ENCODE results near the gene C1QTNF2.
A peak's percentile ranks its signal among the peaks of the same experiment; 100 is the strongest.

Gene C1QTNF2, protein sequence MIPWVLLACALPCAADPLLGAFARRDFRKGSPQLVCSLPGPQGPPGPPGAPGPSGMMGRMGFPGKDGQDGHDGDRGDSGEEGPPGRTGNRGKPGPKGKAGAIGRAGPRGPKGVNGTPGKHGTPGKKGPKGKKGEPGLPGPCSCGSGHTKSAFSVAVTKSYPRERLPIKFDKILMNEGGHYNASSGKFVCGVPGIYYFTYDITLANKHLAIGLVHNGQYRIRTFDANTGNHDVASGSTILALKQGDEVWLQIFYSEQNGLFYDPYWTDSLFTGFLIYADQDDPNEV

DNA sequence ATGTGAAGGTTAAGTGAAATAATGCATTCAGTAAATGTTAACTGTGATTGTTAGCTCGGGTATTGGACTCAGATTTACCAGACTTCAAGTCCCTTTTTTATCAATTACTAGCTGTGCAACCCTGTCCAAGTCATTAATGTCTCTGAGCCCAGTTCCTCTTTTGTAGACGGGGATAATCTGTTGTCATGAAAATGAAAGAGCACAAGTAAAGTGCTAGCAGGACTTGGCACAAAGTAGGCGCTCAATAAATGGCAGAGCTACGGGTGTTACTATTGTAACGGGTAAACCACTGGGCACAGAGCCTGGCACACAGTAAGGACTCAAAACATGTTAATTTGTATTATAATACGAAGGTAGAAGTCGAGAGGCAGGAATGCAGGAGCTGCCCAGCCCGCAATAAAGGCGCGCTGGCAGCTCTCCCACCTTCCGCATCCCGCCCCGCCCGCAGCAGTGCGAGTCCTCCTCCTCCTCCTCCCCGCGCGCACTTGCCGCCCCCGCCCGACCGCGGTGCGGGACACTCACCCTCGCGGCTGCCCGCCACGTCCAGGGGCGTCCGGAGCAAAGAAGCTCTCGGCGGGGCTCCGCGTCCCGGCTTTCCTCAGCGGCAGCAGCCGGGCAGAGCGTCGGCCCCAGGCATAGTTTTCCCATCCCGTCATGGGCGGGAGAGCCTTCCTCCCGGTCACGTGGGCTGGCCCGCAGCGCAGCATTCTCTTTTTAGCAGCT is at the start of gene C1QTNF2:
C1QTNF2 (minus strand) TSS at position 637 of the 723 bp plus-strand sequence. CDS start 15,615 bp downstream, outside the sequence.
- no peak for DNase-seq
- peaks cover 14% of the 10 kb centered on the region for H3K4me1 Mint-ChIP-seq (ENCODE audit: low read depth)
- peaks cover 82% of the 10 kb centered on the region for H3K27me3 Mint-ChIP-seq
- H3K27ac Mint-ChIP-seq, result no peak within 1 kb of the TSS
- H3K9me3 Mint-ChIP-seq, result no peaks in the 10 kb centered on the region
- H3K4me3 Mint-ChIP-seq, result peak within 1 kb of the TSS; percentile 55
- no peaks in the 10 kb centered on the region for H3K36me3 Mint-ChIP-seq (ENCODE audit: low read depth)

DNA sequence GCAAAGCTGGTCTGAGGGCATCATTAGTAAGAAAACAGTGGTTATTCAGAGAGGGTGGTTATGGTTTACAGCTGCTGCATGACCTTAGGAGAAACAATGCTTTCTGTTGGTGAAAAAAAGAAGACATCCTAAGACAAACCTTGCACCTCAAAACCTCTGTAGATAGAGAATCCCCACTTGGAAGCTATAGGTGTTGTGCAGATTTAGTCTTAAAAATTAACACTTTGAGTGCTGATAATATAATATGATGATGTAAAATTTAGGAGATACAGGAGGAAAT is 49.8 kb upstream of the C1QTNF2 start:
- H3K9me3 Mint-ChIP-seq, result no peaks in the 10 kb centered on the region
- peaks cover 79% of the 10 kb centered on the region for H3K4me1 Mint-ChIP-seq (ENCODE audit: low read depth)
- peak overlapping the region; percentile 95 for H3K4me3 Mint-ChIP-seq
- H3K36me3 Mint-ChIP-seq (ENCODE audit: low read depth), result peaks cover 55% of the 10 kb centered on the region
- no peaks in the 10 kb centered on the region for H3K27me3 Mint-ChIP-seq
- peak overlapping the region; percentile 97 for H3K27ac Mint-ChIP-seq
- DNase-seq, result no peak

DNA sequence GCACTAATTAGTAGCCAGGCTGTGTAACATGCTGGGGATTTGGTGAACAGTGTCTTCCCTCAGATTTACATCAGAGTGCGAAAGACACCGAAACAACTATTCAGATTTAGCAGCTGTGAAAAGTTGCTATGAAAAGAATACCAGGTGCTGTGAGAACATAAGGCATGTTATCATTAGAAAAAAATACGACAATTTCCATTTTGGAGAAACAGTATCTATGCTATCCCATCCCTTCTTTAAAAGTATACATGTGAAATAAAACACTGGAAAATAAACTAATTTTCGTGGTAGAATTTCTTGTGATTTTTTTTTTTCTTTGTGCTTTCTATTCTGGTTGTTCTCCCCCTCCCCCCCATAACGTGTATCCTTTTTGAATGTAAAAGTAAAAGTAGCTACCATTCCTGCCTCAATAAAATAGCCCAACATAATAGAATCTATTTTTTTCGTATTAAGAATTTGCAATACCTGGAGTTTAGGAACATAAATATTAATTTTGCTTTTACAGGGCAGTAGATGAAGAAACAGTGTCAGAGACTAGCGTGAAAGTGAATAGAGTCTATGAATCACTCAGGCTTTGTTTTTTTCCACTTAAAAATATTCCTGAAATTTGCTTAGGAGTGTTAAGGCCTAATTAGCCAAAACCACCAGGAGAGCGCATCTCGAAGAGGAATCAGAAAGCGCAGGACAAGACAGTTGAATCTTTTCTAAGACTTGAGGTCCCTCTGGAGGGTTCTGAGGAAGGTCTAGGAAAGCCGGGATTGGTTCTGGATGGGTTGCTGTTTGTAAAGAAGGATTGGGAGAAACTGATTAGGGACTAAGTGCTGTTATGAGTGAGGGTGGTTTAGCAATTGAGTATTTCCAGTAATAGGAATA is 49.3 kb upstream of the C1QTNF2 start:
- Mint-ChIP-seq H3K27ac (peak overlapping the region; percentile 97), H3K4me3 (peak overlapping the region; percentile 95), H3K4me1 (ENCODE audit: low read depth) (peaks cover 74% of the 10 kb centered on the region), H3K27me3 (no peaks in the 10 kb centered on the region), H3K36me3 (ENCODE audit: low read depth) (peaks cover 55% of the 10 kb centered on the region), H3K9me3 (no peaks in the 10 kb centered on the region)
- DNase-seq, result no peak

DNA sequence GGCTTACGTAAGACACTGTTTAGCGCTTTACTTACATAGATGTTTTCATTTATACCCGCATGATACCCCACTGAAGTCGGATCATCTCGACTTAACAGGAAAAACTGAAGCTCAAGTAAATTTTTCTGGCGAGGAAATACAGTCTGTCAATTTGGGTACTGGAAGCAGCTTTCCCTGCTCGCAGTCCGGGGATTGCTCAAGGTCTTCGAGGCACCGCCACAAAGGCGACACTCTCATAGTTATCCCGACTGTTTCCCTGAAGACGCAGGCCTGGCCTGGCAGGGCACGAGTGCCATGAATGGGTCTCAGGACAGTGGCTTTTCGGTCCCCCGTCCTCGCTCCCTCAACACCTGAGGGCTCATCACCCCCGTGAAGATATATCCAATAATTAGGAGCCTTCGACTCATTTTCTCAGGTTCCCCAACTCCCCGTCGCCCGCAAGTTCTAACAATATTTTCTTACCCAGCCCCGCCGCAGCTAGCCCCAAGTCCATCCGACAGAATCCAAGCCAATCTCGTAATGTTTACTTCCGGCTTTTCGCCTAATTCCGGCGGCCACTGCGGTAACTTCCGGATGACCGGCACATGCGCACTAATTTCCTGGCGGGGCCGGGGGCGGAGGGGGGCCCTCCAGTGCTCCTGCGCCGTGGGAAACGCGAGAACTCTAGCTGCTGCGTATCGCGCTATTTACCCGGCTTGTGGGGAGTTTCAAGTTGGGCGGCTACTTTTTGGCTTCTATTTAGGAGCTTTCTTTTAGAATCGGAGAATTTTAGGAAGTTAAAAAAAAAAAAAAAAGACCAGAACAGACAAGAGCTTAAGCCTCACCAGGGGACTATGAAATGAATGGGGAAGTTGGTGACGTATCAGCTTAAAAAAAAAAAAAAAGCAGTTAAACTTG is 48.4 kb upstream of the C1QTNF2 start, which contains the start of gene SLU7:
SLU7 (minus strand) TSS at position 521 of the 897 bp plus-strand sequence. CDS start 3,787 bp downstream, outside the sequence.
- Mint-ChIP-seq H3K9me3 (no peaks in the 10 kb centered on the region), H3K36me3 (ENCODE audit: low read depth) (peaks cover 50% of the 10 kb centered on the region), H3K4me3 (peak within 1 kb of the TSS; percentile 95), H3K27me3 (no peaks in the 10 kb centered on the region), H3K4me1 (ENCODE audit: low read depth) (peaks cover 65% of the 10 kb centered on the region), H3K27ac (peak within 1 kb of the TSS; percentile 97)
- DNase-seq, result peak; percentile 96

DNA sequence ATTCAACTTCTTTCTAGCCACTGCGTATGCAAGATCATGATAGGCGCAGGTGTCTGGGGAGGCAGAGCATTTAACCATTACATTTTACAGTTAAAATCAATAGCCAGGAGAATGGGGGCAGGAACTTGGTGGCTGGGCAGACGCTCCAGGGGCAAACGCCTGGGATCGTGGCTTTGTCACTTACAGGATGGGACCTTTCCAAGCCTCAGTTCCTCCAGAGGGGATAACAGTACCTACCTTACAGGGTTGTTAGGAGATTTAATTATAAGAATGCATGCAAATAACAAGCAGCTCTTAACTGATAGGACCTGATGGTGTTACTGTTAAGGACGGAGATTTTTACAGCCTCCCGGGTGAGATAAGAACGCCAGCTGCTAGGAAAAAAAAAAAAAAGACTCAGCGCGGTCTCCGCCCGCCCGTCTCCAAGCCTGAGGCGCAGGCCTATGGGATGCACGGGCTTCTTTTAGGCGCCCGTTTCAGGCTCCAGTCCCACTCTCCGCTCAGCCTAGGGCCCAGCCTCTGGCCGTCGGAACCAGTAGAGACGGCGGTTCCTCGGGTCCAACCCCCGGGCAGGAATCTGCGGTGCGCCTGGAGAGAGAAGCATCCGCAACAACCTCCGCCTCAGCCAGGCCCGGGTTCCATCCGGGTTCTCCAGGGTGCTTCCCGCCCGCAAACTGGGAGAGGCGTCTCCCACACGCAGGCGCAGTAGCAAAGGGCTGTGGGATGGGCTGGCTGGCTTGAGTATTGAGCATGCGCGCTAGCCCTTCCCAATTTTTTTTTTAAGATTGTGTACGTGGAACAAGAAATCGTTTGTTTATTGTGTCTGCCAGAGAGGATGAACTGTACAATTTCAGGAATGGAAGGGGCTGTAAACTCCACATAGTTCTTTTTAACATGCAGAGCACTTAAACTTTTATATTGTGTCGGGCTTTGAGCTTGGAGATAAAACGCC is 29.3 kb upstream of the C1QTNF2 start, which contains the start of gene FAM200C:
FAM200C (minus strand) TSS at position 653 of the 952 bp plus-strand sequence. CDS start 4,564 bp downstream, outside the sequence.
- Mint-ChIP-seq H3K9me3 (no peaks in the 10 kb centered on the region), H3K27ac (peak within 1 kb of the TSS; percentile 93)

DNA sequence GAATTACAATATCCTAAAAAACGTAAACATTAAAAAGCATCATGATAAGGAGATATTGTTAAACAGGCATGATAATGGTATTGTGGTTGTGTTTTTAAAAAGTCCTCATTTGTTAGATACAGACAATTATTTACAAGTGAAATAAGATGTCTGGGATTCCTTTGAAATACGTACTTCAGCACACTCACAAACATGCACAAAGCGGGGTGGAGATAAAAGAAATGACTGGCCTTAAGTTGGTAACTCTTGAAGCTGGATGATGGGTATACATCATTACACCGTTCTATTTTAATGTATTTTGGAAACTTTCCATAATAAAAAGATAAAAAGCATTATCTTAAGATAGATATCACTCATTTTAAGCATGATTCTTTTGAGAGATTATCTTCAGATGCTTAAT is 28.4 kb upstream of the C1QTNF2 start:
- Mint-ChIP-seq H3K27me3 (no peaks in the 10 kb centered on the region), H3K27ac (no peak overlapping the region), H3K4me1 (ENCODE audit: low read depth) (peaks cover 22% of the 10 kb centered on the region), H3K9me3 (no peaks in the 10 kb centered on the region), H3K36me3 (ENCODE audit: low read depth) (peaks cover 39% of the 10 kb centered on the region), H3K4me3 (peak overlapping the region; percentile 88)
- no peak for DNase-seq

More for the DNA sequence above, 29.3 kb upstream of the C1QTNF2 start, which contains the start of gene FAM200C:
- Mint-ChIP-seq H3K27me3 (no peaks in the 10 kb centered on the region), H3K4me1 (ENCODE audit: low read depth) (peaks cover 22% of the 10 kb centered on the region), H3K36me3 (ENCODE audit: low read depth) (peaks cover 48% of the 10 kb centered on the region), H3K4me3 (peak within 1 kb of the TSS; percentile 88)
- DNase-seq, result peak; percentile 84

DNA sequence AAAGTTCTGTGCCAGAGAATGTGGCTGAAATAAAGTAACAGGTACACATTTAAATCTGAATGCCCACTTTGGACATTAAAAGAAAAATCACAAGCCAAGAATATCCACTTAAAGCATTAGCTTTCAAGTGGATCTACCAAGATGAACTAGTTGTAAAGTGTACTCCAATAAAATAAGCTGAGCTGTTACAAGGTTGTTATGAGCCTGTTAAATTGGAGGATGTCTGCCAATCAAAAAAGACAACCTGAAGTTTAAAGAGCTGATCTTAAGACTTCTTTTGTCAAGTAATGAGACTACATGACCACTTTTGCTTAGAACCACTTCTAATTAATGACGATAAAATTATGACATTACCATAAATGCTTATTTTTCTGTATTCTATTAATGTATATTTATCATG is 27.1 kb upstream of the C1QTNF2 start:
- H3K27ac Mint-ChIP-seq, result no peak overlapping the region
- H3K36me3 Mint-ChIP-seq (ENCODE audit: low read depth), result peaks cover 27% of the 10 kb centered on the region
- no peak overlapping the region for H3K4me3 Mint-ChIP-seq
- H3K27me3 Mint-ChIP-seq, result no peaks in the 10 kb centered on the region
- H3K9me3 Mint-ChIP-seq, result no peaks in the 10 kb centered on the region
- DNase-seq, result no peak
- peaks cover 22% of the 10 kb centered on the region for H3K4me1 Mint-ChIP-seq (ENCODE audit: low read depth)

DNA sequence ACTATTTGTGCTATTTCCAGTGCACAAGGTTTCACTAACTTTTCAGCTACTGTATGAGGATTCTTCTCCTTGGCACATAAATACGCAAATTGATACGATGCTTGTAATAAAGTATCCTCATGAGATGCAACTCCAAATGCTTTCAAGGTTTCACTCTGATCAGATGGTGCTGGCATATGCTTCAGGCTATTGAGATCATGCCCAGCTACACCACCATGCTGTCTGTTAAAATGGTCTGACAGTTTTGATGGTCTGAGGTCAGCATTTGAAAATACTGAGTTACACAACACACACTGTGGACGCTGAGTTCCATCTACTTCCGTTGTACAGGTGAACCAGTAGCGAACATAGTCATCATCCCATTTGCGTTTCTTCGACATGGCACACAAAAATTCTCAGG is 24.7 kb upstream of the C1QTNF2 start:
- DNase-seq, result no peak
- Mint-ChIP-seq H3K27me3 (no peaks in the 10 kb centered on the region), H3K4me3 (no peak overlapping the region), H3K9me3 (no peaks in the 10 kb centered on the region), H3K4me1 (ENCODE audit: low read depth) (peaks cover 16% of the 10 kb centered on the region), H3K36me3 (ENCODE audit: low read depth) (peaks cover 9% of the 10 kb centered on the region), H3K27ac (no peak overlapping the region)

DNA sequence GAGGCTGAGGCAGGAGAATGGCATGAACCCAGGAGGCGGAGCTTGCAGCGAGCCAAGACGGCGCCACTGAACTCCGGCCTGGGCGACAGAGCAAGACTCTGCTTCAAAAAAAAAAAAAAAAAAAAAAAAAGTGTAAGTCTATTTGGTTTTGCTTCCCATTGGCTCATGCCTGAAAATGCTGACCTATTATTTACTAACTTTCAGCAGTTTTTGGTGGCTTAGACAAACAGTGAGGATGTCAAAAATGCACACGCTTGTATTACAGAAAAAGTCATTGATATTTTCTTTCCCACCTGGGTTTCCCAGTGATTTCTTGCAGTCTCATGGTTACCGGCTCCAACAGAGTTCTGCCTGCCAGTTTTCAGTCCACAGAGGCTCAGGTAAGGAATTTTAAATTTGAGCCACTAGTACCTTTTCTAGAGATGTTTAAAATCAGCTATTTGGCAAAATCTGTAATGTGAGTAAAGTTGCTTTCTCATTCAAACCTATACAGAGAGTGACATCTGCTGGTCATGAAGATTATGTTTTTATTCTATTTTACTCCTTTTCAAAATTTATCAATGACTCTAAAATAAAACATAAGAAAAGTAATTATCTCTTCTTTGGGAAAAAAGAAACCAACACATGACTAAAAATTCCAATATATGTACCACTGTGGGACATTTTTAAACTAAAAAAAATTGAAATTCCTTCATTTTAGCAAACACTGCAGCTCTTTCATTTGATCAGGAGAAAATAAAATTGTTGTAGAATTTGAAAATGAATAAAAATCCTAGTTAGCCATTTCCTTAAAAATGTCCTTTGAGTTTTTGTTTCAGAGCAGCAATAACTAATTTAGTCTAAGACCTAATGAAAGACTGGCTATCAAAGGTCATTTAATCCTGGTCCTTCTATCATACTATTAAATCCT is 20.6 kb upstream of the C1QTNF2 start:
- H3K4me1 Mint-ChIP-seq (ENCODE audit: low read depth), result no peaks in the 10 kb centered on the region
- peaks cover 2% of the 10 kb centered on the region for H3K36me3 Mint-ChIP-seq (ENCODE audit: low read depth)
- H3K9me3 Mint-ChIP-seq, result peaks cover 15% of the 10 kb centered on the region
- H3K27me3 Mint-ChIP-seq, result no peaks in the 10 kb centered on the region
- H3K27ac Mint-ChIP-seq, result no peak overlapping the region
- H3K4me3 Mint-ChIP-seq, result no peak overlapping the region
- no peak for DNase-seq

DNA sequence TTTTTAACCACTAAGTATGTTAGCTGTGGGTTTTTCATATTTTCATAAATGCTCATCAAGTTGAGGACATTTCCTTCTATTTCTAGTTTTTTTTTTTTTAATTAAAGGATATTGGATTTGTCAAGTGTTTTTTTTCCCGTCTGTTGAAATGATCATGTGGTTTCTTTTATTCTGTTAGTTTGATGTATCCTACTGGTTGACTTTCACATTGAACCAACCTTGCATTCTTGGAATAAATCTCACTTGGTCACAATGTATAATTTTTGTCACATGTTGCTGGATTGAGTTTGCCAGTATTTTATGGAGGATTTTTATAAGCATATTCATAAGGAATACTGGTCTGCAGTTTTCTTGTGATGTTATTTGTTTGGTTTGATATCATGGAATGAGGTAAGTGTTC is 17.0 kb upstream of the C1QTNF2 start:
- no peak overlapping the region for H3K27ac Mint-ChIP-seq
- no peak overlapping the region for H3K4me3 Mint-ChIP-seq
- H3K9me3 Mint-ChIP-seq, result peaks cover 15% of the 10 kb centered on the region
- DNase-seq, result no peak
- H3K36me3 Mint-ChIP-seq (ENCODE audit: low read depth), result peaks cover 2% of the 10 kb centered on the region
- no peaks in the 10 kb centered on the region for H3K4me1 Mint-ChIP-seq (ENCODE audit: low read depth)
- H3K27me3 Mint-ChIP-seq, result no peaks in the 10 kb centered on the region

DNA sequence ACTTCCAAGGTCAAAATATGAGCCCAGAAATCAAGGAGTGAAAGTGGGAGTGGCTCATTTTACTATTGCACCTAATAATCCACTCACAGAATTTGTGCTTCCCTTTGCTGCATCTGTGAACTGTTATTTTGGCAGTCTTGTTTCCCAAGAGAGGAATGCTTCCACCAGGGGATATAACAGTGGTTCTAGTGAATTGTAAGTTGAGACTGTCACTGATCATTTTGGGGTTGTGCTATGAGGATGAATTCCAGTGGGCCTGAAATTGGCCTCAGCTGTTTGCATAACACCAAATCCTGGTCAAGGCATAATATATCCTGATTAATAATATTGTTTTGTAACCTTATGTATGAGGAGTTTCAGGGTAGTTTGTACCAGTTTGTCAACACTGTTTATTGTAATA is 15.1 kb upstream of the C1QTNF2 start:
- no peaks in the 10 kb centered on the region for H3K27me3 Mint-ChIP-seq
- DNase-seq, result no peak
- H3K36me3 Mint-ChIP-seq (ENCODE audit: low read depth), result peaks cover 2% of the 10 kb centered on the region
- peaks cover 15% of the 10 kb centered on the region for H3K9me3 Mint-ChIP-seq
- no peaks in the 10 kb centered on the region for H3K4me1 Mint-ChIP-seq (ENCODE audit: low read depth)
- H3K4me3 Mint-ChIP-seq, result no peak overlapping the region
- no peak overlapping the region for H3K27ac Mint-ChIP-seq

DNA sequence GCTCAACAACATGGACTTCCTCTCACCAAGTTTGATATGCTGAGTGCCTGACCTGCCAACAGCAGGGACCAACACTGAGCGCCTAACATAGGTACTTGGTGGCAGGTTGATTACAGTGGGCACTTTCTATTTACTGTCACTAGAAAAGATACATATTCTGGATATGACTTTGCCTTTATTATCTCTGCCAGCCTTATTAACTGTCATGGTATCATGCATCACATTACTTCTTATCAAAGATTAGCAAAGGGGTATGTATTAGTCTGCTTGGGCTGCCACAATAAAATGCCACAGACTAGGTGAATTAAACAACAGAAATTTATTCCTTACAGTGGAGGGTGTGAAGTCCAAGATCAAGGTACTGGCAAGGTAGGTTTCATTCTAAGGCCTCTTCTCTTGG is 14.3 kb upstream of the C1QTNF2 start:
- H3K4me3 Mint-ChIP-seq, result no peak overlapping the region

More for the DNA sequence above, 14.3 kb upstream of the C1QTNF2 start:
- H3K27me3 Mint-ChIP-seq, result peaks cover 3% of the 10 kb centered on the region
- peaks cover 2% of the 10 kb centered on the region for H3K36me3 Mint-ChIP-seq (ENCODE audit: low read depth)
- no peak overlapping the region for H3K27ac Mint-ChIP-seq
- DNase-seq, result no peak
- H3K9me3 Mint-ChIP-seq, result peaks cover 15% of the 10 kb centered on the region
- no peaks in the 10 kb centered on the region for H3K4me1 Mint-ChIP-seq (ENCODE audit: low read depth)

Measured in activated T-cell treated with anti-CD3 and anti-CD28 coated beads, Interleukin-2, amount 50 U/mL, for 24 hours (primary cell).